HG02623 (cell line): ENCODE measurements around the gene WDR35.
A peak's percentile ranks its signal among the peaks of the same experiment; 100 is the strongest.

Source experiments
- ATAC-seq: cut with Tn5 transposase; IDR thresholded peaks from one replicate; pipeline ENCODE4 v1.9.1; 2021; ENCODE audit warnings: moderate library complexity; ENCODE audit not compliant: unreplicated experiment

WDR35 gene

DNA sequence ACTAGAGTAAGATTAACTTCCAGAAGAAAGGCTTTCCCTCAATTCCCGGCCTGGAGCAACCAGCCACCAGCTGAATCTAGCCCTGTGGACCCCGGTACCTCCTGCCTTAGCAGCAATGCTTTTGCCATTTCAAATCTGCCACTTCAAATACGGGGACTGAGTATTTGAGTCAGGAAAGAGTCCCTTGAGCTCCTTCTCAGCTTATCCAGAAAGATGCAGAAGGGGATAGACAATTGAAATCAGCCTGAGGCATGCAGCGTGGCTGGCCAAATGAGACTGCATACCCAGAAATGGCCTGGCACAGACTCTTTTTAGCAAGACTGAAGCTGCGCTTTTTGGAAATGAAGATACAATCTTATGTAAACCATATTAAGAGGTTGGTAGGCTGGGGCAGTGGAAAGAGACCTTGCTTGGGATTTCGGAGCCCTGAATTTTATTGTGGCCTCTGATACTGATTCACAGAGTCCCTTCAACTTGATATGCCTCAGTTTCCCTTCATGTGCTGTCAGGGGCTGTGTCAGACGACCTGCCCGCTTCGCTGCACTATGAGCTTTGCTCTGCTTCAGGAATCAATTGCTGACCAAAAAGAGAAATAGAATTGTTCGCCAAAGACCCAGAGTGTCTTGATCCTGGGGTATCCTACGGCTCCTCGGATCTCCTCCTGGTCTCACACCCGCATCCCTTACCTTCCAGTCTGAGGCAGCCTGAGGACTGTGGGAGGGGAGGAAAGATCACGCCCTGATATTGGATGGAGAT, 21.5 kb upstream of the WDR35 start:
- no peak for ATAC-seq

GRCh38 chr2:20008703-20009102, 18.8 kb upstream of the WDR35 start:
- no peak for ATAC-seq

GRCh38 chr2:20005891-20006470, 16.1 kb upstream of the WDR35 start:
- ATAC-seq: no peak

GRCh38 chr2:20005067-20005627, 15.2 kb upstream of the WDR35 start:
- no peak for ATAC-seq

GRCh38 chr2:20001361-20001863, 11.5 kb upstream of the WDR35 start:
- ATAC-seq: no peak

DNA sequence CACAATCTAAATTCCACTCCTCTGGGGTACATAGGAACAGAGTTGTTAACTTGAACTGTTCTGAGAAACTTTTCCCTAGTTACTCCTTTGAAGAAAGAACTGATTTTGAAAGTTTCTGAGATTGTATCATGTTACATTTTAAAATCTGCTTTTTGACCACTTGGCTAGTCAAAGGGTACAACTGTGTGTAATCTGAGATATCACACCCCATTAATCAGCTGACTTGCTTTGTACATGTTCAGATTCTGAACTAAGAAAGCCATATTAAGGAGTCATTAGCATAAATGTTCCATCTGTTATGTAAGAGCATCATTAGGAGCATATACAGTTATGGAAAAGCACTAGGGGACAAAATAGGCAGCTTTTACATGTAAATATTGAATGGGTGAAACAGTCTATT, 3.8 kb upstream of the WDR35 start:
- no peak for ATAC-seq

DNA sequence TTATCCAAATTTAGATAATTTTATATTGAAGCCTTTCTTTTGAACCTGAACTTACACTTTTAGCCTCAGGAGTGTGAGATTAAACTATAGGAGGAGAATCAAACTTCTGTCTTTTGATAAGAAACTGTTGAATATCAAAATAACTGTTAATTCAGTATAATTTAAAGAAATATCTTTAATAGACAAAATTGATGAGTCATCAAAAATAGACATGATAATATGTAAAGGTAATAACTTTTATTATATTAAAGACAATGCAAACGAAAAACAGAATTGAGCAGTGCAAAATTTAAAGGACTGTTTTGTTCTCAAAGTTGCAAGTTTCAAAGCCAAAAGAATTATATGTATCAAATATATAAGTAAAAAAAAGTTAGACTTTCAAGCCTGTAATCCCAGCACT, 2.0 kb upstream of the WDR35 start:
- ATAC-seq: no peak

GRCh38 chr2:19990416-19990728, 467 bp upstream of the WDR35 start:
- ATAC-seq: no peak

DNA sequence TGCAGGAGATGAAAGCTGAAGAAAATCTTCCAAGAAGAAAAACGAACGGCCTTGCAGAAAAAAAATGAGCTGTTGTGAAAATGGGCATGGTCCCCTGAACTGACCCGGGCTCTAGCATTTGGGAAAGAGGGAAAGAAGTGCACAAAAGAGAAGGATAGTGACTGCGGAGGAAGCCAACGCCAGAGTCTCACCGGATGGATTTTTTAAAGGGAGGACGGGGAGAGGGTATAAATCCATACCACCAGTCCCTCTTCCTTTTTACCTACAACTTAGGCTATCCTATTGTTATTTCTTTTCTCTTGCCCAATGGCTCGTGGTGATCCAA, 601 bp downstream of the WDR35 start:
- ATAC-seq: no peak

DNA sequence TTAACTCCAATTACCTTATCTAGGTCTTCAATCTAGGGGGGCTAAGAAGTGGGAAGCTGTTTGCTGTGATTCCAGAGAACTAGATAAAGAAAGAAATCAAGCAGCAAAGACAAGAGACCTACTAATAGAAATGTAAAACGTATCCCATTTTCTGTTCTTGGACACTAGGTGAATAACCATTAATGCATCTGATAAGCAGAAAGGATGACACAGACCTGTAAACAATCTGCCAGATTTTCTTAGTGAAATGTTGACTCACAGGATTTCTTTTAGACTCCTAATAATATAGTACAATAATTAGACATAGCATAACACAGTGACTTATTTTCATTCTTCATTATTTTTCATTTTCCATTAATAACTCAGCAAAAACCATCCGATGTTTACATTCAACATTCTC, 1.3 kb downstream of the WDR35 start:
- no peak for ATAC-seq

- ATAC-seq: peak; percentile 50
These were observed 2.0 kb downstream of the WDR35 start for GRCh38 chr2:19987936-19988335.

DNA sequence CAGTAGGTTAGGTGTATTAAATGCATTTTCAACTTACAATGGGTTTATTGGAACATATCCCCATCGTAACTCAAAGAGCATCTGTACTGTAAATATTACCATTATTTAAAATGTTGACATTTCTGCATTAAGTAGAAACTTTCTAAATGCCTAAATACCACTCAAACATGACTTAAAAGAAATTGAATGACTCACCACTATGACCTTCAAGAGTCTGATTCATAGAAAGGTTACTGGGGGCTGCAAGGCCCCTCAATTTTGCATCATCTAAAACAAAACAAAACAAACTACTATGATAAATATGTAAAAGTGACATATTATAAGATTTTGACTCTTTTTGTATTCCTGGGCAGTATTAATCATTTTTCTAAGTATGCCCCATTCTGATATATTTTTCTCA, 7.6 kb downstream of the WDR35 start:
- no peak for ATAC-seq

GRCh38 chr2:19979932-19980331, 10.0 kb downstream of the WDR35 start:
- ATAC-seq: no peak

- ATAC-seq: no peak
These were observed 16.4 kb downstream of the WDR35 start for GRCh38 chr2:19973466-19973865.

DNA sequence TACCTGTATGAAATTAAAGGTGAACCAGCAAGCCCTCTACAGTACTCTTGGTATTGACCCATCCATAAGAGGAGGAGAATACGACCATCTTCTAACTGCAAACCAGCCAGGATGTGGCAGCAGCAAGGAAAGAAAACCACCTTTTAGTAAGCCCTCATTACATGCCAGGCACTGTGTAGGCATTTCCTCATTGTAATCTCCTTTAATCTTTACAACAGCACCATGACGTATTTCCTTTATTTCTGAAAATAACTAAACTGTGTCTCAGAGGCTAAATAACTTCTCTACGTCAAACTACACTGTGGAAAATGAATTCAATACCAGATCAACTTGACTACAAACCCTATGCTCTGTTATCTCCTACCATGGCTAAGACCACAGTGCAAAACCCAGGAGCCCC, 18.2 kb downstream of the WDR35 start:
- ATAC-seq: no peak

DNA sequence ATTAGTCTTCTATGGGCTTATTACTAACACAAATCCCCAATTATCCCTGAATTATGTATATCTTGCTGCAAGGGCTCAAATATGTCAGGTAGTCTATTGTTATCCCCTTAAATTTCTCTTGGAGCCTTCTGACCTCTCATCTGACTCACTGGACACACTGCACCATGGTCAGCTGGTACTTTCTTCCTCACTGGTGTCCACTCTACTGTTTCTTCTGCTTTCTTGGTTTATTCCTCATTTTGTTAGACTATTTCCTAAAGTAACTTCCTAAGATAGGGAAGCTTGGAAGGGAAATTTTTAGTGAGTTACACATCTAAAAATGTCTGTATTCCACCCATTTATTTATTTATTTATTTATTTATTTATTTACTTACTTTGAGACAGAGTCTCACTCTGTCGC, 26.5 kb downstream of the WDR35 start:
- ATAC-seq: no peak

GRCh38 chr2:19955544-19956422, 34.1 kb downstream of the WDR35 start:
- peak; percentile 73 for ATAC-seq

- ATAC-seq: no peak
These were observed 40.8 kb downstream of the WDR35 start for GRCh38 chr2:19949071-19949470.

GRCh38 chr2:19947184-19947940, 42.5 kb downstream of the WDR35 start:
- ATAC-seq: no peak

DNA sequence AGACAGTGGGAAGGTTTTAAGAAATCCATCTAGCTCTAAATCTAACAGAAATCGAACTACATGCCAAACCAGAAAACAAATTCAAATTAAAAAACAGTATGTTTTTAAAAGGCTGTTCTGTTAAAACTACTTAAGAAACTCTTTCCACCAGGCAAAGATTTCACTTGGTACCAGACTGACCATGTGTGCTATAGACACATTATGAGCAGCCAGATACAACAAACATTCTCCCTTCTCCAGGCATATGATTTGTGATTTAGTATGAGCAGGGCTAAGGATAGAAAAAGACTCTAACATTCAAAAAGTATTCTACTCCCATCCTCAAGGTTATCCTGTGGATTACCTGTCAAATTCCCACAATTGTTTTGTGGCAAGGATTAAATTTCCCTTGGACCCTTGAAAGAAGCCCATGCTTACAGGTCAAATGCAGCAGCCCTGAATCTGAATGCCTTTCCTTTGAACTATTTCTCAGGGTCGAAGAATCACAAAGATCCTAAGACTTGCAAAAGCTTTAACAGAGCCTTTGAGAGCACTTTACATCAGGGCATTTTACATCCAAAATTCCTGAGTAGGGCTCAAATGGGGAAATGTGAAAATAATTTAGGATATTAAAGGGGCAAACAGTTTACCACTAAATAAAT, 45.6 kb downstream of the WDR35 start:
- ATAC-seq: no peak

GRCh38 chr2:19943189-19943588, 46.7 kb downstream of the WDR35 start:
- no peak for ATAC-seq
